ENCODE data around the gene TTLL10. TPM values are rescaled to one million over a fixed set of nuclear protein-coding genes. Genes with fewer than 3 reads are reported as not detected.

Gene TTLL10
- total and polyA plus RNA-seq, 2 of the 8 experiments (the other 6 are each of a cell fraction or from before 2014, with no cell fraction given) = 1.1 to 1.7 TPM

DNA sequence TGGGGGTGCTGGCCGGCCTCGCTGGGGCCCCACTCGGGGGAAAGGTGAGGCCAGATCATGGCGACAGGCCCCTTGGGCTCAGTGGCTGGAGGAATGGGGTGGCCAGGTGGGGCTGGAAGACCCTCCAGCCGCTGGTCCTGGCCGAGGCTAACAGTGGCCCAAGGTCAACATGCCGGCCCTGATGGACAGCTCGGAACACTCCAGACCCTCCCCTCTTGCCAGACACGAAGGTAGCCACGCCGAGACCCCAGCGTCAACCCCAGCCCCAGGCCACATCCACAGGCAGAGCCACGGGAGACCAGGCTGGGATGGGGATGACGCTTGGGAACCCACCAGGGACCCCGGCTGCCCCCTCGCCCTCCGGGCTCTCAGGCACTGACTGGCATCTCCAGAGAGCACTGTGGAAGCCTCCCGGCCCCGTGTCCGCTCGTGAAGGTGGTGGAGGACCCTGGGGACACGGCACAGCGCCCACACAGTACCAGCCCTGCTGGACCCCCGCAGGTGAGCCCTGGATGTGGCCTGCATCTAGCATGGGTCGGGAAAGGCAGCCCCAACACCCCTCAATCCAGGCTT is 73.7 kb downstream of the TTLL10 start:
- no peak overlapping the region; the same call in 1 of the 2 replicates for H3K18ac ChIP-seq (ENCODE audit: extremely low read depth, low read length)
- H3K4me2 ChIP-seq (ENCODE audit: insufficient read depth in 1 of 2, low read depth in 2 of 2, low read length in 2 of 2) = peak overlapping the region; percentile 24 to 70; a peak in 2 of 4 replicates
- H2AFZ ChIP-seq (ENCODE audit: low read length) = no peak overlapping the region
- H3K4me1 ChIP-seq (replicated peaks in 1 of 4; ENCODE audit: control insufficient read depth in 3 of 4, insufficient read depth in 4 of 4, low read length in 3 of 4) = peaks cover 0 to 8% (median under 1%) of the 10 kb centered on the region in 4 experiments; a peak in 5 of 7 replicates
- CTCF ChIA-PET (ENCODE audit: partially characterized antibody) = interaction anchor here (0.7 to 1.9 kb wide), 5 partner anchors 9 to 263 kb away, joined by 3 to 6 read pairs (median 3); no protein-coding TSS in a partner anchor
- no peak overlapping the region for H4K91ac ChIP-seq (replicated peaks; ENCODE audit: insufficient read length, low read length)
- WGBS, 2 experiments (ENCODE audit: extremely low coverage in 1 of 2, insufficient coverage in 1 of 2, insufficient read length in 1 of 2, insufficient replicate concordance in 2 of 2, low coverage in 1 of 2, low lambda C conversion rate in 2 of 2, missing lambda C conversion rate in 1 of 2) = 83% methylated on average over 24 of the region's 25 CpGs; no CpG with 5 or more reads in 1 of the 2 experiments
- no peak overlapping the region for H3K9ac ChIP-seq (replicated peaks in 1 of 4; ENCODE audit: extremely low read depth in 1 of 4, low read depth in 3 of 4, low read length in 3 of 4)
- no peak overlapping the region for H2BK5ac ChIP-seq (ENCODE audit: low read depth, low read length)
- peaks cover 2 to 19% (median 11%) of the 10 kb centered on the region in 4 experiments; a peak in 6 of 7 replicates for H3K27me3 ChIP-seq (replicated peaks in 1 of 4; ENCODE audit: control insufficient read depth in 3 of 4, extremely low read depth in 1 of 4, insufficient read depth in 3 of 4, low read length in 3 of 4)
- H2AK5ac ChIP-seq (ENCODE audit: low read depth, low read length) = peak overlapping the region; percentile 75; the same call in 1 of the 2 replicates
- no peak overlapping the region for H2BK12ac ChIP-seq (ENCODE audit: low read depth, low read length)
- H3K23ac ChIP-seq (ENCODE audit: insufficient read length) = no peak overlapping the region
- H3K23me2 ChIP-seq (ENCODE audit: low read depth, low read length) = no peaks in the 10 kb centered on the region; the same call in 1 of the 2 replicates
- H4K8ac ChIP-seq (ENCODE audit: extremely low read depth, insufficient read depth, low read length) = peak overlapping the region; percentile 57
- no peaks in the 10 kb centered on the region for H3K79me1 ChIP-seq (ENCODE audit: low read depth, low read length)
- no peak overlapping the region for H4K5ac ChIP-seq (ENCODE audit: insufficient read length, low read depth, low read length)
- H3K4ac ChIP-seq (replicated peaks; ENCODE audit: insufficient read length, low read depth, low read length) = no peak overlapping the region
- no peak overlapping the region for H3K27ac ChIP-seq (ENCODE audit: low read depth, low read length)
- H2BK120ac ChIP-seq (replicated peaks; ENCODE audit: low read depth, low read length) = no peak overlapping the region
- DNase-seq (ENCODE audit: low read depth in 1 of 2, low spot score in 2 of 2) (no peak), FAIRE-seq (no peak)
- POLR2A ChIA-PET (ENCODE audit: partially characterized antibody) = interaction anchor here (0.7 to 2.0 kb wide), 5 partner anchors 10 to 215 kb away, joined by 3 to 7 read pairs (median 4); partner anchors contain the start of genes B3GALT6 and SDF4
- H3K36me3 ChIP-seq (ENCODE audit: control insufficient read depth in 2 of 4, insufficient read depth in 4 of 4, low read length in 3 of 4) = no peaks in the 10 kb centered on the region
- peaks cover 4 to 9% of the 10 kb centered on the region in 2 experiments for H4K20me1 ChIP-seq (replicated peaks in 1 of 2; ENCODE audit: control insufficient read depth in 1 of 2, insufficient read depth in 2 of 2, low read length in 2 of 2)
- H3K9me3 ChIP-seq (ENCODE audit: insufficient read depth in 2 of 2, low read depth in 1 of 2, low read length in 1 of 2) = no peaks in the 10 kb centered on the region
- H3K79me2 ChIP-seq (ENCODE audit: control insufficient read depth in 1 of 2, insufficient read depth in 2 of 2, low read length in 2 of 2) = no peaks in the 10 kb centered on the region; a peak in 1 of 4 replicates
- no peak overlapping the region for H2BK15ac ChIP-seq (ENCODE audit: low read length)
- no peak overlapping the region for H3K56ac ChIP-seq (replicated peaks; ENCODE audit: insufficient read length, low read depth, low read length)
- no peak overlapping the region for H2BK20ac ChIP-seq (ENCODE audit: low read length)
- peak overlapping the region in 1 of 4 experiments; percentile 51; a peak in 1 of 8 replicates for H3K4me3 ChIP-seq (ENCODE audit: extremely low read depth in 1 of 4, insufficient read depth in 2 of 4, low read depth in 3 of 4, low read length in 4 of 4)
- no peak overlapping the region for H3K14ac ChIP-seq (ENCODE audit: insufficient read length)
- no peak for TF ChIP-seq RFX5 (IDR thresholded peaks at IDR 0.05; ENCODE audit: borderline replicate concordance, low read depth, low read length)
- TF ChIP-seq POU5F1 (IDR thresholded peaks at IDR 0.05; ENCODE audit: low read depth, low read length) = no peak
- TF ChIP-seq FOSL1 (IDR thresholded peaks at IDR 0.05; ENCODE audit: insufficient read depth, low read depth, low read length) = no peak
- no peak for TF ChIP-seq RXRA (IDR thresholded peaks at IDR 0.05; ENCODE audit: insufficient read depth, low read depth, low read length)
- TF ChIP-seq BCL11A (IDR thresholded peaks at IDR 0.05; ENCODE audit: low read depth in 2 of 2, low read length in 2 of 2) = no peak
- TF ChIP-seq SUZ12 (IDR thresholded peaks at IDR 0.05; ENCODE audit: low read length) = no peak
- no peak for TF ChIP-seq EP300 (IDR thresholded peaks at IDR 0.05; ENCODE audit: borderline replicate concordance in 1 of 2, low read depth in 2 of 2, low read length in 2 of 2)
- TF ChIP-seq RNF2 (IDR thresholded peaks at IDR 0.05; ENCODE audit: borderline replicate concordance, low read depth, low read length, missing control alignments, poor library complexity, severe bottlenecking) = no peak
- TF ChIP-seq SAP30 (IDR thresholded peaks at IDR 0.05; ENCODE audit: insufficient read depth, insufficient replicate concordance, low read length) = no peak
- TF ChIP-seq NANOG (IDR thresholded peaks at IDR 0.05; ENCODE audit: insufficient read depth, low read depth, low read length, poor library complexity, severe bottlenecking) = no peak

All from H1 (cell line).